GM18526 (cell line): Measurements from ENCODE around the gene CNTN4.

ENCODE experiments used
- POLR2A ChIP-seq: IDR thresholded peaks from 3 replicates; pipeline ENCODE4 v1.6.1; 2011; ENCODE audit not compliant: insufficient read length; ENCODE audit errors: extremely low read depth

The CNTN4 gene

GRCh38 chr3:3068358-3068881 lies 969.8 kb downstream of the CNTN4 start:
- no peak for TF ChIP-seq POLR2A

GRCh38 chr3:3069723-3070122 lies 971.1 kb downstream of the CNTN4 start:
- no peak for TF ChIP-seq POLR2A

GRCh38 chr3:3071136-3071535 lies 972.5 kb downstream of the CNTN4 start:
- no peak for TF ChIP-seq POLR2A

- TF ChIP-seq POLR2A: no peak
Measured at GRCh38 chr3:3074551-3075257, 976.0 kb downstream of the CNTN4 start.

- no peak for TF ChIP-seq POLR2A
Measured at GRCh38 chr3:3080309-3080708, 981.6 kb downstream of the CNTN4 start.

GRCh38 chr3:3081381-3082233 lies 982.9 kb downstream of the CNTN4 start:
- no peak for TF ChIP-seq POLR2A

- no peak for TF ChIP-seq POLR2A
Measured at GRCh38 chr3:3082234-3082924, 983.7 kb downstream of the CNTN4 start.

- TF ChIP-seq POLR2A: no peak
Measured at GRCh38 chr3:3084890-3085289, 986.2 kb downstream of the CNTN4 start.

GRCh38 chr3:3085782-3086181 lies 987.1 kb downstream of the CNTN4 start:
- no peak for TF ChIP-seq POLR2A

GRCh38 chr3:3086239-3086638 lies 987.6 kb downstream of the CNTN4 start:
- TF ChIP-seq POLR2A: no peak

- TF ChIP-seq POLR2A: no peak
Measured at GRCh38 chr3:3087279-3087678, 988.6 kb downstream of the CNTN4 start.

- no peak for TF ChIP-seq POLR2A
Measured at GRCh38 chr3:3087716-3088465, 989.2 kb downstream of the CNTN4 start.

GRCh38 chr3:3089017-3089416 lies 990.4 kb downstream of the CNTN4 start:
- no peak for TF ChIP-seq POLR2A

- no peak for TF ChIP-seq POLR2A
Measured at GRCh38 chr3:3097958-3098357, 999.3 kb downstream of the CNTN4 start.
